ENCODE data around the gene TAS2R43.
"Not testable (repeated sequence)": the region's sequence is repeated elsewhere in the genome, so short reads cannot be mapped to it uniquely, and the experiment has no call there.

TAS2R43 gene

GRCh38 chr12:11059041-11059440 lies 33.1 kb downstream of the TAS2R43 start:
- DNase-seq = no peak

DNA sequence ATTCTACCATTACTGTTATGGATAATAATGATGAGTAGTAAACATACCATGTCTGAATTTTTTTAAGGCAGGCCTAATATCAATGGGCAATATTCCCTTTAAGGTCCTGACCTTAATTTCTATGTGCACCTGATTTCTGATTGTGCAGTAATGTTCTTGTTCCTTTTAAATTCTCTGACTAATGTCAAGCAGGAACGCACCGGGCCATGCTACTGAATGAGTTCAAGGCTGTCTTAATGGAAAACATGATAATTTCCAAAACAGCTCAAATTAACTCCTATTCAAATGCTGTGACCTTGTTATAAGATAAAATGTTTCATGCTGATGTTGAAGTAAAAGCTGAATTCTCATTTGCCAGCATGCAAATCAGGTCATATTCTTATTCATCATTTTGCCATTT lies 36.8 kb downstream of the TAS2R43 start:
- DNase-seq = peak in 1 of 2 experiments; percentile 24

GRCh38 chr12:11049806-11050531 lies 42.1 kb downstream of the TAS2R43 start:
- DNase-seq = not testable (repeated sequence)

GRCh38 chr12:11041366-11041765 lies 50.7 kb downstream of the TAS2R43 start:
- not testable (repeated sequence) for DNase-seq

All from NCI-H526 (cell line).